OCI-LY7 (cell line): Measurements from ENCODE around the gene SERTAD2.

Experiments
- EZH2phosphoT487 ChIP-seq: fragments of 200-600 bp; sonication (generic); IDR thresholded peaks from 2 replicates; pipeline ENCODE4 v1.6.1; 2018; ENCODE audit warnings: low read depth, borderline replicate concordance, mild to moderate bottlenecking, mixed run types, antibody characterized with exemption, low read length, moderate library complexity, mixed read lengths
- TF ChIP-seq, protein P1 (sequence below): fragments of 200-600 bp; sonication (generic); conservative IDR thresholded peaks from 2 replicates; pipeline ENCODE4 v1.5.1; 2014; ENCODE audit warnings: mild to moderate bottlenecking, antibody characterized with exemption, low read length, moderate library complexity, mixed read lengths

DNA sequence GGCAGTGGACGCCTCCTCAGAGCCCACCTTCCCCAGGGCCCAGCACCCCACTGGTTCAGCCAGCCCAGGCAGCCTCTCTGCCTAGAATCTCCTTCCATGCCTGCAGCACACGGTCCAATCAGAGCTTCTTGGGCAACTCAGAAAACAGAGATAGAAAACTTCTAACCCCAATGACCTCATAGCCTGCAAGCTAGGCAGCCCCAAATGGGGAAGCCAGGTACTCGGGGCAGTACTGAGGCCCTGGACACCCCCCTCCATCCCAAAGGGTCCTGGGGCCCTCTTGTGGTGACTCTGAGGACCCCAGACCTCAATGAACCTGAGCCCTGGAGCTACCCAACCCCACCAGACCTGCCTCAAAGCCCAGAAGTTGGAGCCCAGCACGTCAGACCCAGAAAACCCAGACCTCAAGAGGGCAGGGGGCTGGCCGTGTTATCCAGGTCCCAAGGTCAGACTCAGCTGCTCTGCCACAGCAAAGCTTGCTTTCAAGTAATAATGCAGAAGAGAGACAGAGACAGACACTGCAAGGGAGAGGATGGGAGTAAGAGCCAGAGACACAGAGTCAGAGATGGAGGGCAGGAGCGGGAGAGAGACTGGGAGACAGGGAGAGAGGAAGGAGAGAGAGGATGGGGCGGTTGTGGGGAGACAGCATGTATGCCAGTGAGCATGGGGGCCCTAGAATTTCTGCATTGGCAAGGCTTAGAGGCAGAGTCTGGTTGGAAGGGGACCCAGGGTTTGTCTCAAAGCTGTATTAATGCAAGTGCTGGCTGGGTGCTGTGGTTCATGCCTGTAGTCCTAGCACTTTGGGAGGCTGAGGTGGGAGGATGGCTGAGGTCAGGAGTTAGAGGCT lies 28.2 kb downstream of the SERTAD2 start:
- TF ChIP-seq, protein P1, sequence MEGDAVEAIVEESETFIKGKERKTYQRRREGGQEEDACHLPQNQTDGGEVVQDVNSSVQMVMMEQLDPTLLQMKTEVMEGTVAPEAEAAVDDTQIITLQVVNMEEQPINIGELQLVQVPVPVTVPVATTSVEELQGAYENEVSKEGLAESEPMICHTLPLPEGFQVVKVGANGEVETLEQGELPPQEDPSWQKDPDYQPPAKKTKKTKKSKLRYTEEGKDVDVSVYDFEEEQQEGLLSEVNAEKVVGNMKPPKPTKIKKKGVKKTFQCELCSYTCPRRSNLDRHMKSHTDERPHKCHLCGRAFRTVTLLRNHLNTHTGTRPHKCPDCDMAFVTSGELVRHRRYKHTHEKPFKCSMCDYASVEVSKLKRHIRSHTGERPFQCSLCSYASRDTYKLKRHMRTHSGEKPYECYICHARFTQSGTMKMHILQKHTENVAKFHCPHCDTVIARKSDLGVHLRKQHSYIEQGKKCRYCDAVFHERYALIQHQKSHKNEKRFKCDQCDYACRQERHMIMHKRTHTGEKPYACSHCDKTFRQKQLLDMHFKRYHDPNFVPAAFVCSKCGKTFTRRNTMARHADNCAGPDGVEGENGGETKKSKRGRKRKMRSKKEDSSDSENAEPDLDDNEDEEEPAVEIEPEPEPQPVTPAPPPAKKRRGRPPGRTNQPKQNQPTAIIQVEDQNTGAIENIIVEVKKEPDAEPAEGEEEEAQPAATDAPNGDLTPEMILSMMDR: peak; percentile 61
- TF ChIP-seq EZH2phosphoT487: no peak
